Measurements from ENCODE around the gene TNRC6A. TPM values are rescaled to one million over a fixed set of nuclear protein-coding genes. Genes with fewer than 3 reads are reported as not detected.

TNRC6A gene
- total RNA-seq, 2 donors from 2014 or later = 81.5 to 84.7 TPM

- H3K36me3 ChIP-seq (ENCODE audit: control insufficient read depth, insufficient read depth, low read length) = no peaks in the 10 kb centered on the region
- no peaks in the 10 kb centered on the region for H3K9me3 Mint-ChIP-seq
- H3K9ac ChIP-seq (ENCODE audit: extremely low read depth, low read length, poor library complexity, severe bottlenecking) = no peak within 1 kb of the TSS
- H3K4me3 ChIP-seq (ENCODE audit: low read length) = no peak within 1 kb of the TSS
- H3K4me1 ChIP-seq (ENCODE audit: control insufficient read depth, insufficient read depth, low read length) = no peaks in the 10 kb centered on the region
- DNase-seq = no peak
- H3K36me3 Mint-ChIP-seq (ENCODE audit: low read depth) = no peaks in the 10 kb centered on the region
- H3K27ac ChIP-seq (ENCODE audit: low read depth, low read length) = no peak within 1 kb of the TSS
- H3K4me1 Mint-ChIP-seq = peaks cover 5% of the 10 kb centered on the region
- TF ChIP-seq, protein P1, sequence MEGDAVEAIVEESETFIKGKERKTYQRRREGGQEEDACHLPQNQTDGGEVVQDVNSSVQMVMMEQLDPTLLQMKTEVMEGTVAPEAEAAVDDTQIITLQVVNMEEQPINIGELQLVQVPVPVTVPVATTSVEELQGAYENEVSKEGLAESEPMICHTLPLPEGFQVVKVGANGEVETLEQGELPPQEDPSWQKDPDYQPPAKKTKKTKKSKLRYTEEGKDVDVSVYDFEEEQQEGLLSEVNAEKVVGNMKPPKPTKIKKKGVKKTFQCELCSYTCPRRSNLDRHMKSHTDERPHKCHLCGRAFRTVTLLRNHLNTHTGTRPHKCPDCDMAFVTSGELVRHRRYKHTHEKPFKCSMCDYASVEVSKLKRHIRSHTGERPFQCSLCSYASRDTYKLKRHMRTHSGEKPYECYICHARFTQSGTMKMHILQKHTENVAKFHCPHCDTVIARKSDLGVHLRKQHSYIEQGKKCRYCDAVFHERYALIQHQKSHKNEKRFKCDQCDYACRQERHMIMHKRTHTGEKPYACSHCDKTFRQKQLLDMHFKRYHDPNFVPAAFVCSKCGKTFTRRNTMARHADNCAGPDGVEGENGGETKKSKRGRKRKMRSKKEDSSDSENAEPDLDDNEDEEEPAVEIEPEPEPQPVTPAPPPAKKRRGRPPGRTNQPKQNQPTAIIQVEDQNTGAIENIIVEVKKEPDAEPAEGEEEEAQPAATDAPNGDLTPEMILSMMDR (conservative IDR thresholded peaks at IDR 0.05) = no peak
- H3K27me3 Mint-ChIP-seq (ENCODE audit: insufficient read depth) = no peaks in the 10 kb centered on the region
- no peaks in the 10 kb centered on the region for H3K9me3 ChIP-seq (ENCODE audit: control insufficient read depth, low read length)
- no peak within 1 kb of the TSS for H3K27ac Mint-ChIP-seq
- WGBS, 2 experiments (ENCODE audit: insufficient coverage in 1 of 2, insufficient read length in 1 of 2) = 88 to 93% methylated on average over 3 to 21 of the region's 21 CpGs
- no peak within 1 kb of the TSS for H3K4me3 Mint-ChIP-seq
- no peaks in the 10 kb centered on the region for H3K27me3 ChIP-seq (ENCODE audit: control insufficient read depth, insufficient read depth, low read length, poor library complexity, severe bottlenecking)
Measured at GRCh38 chr16:24845726-24846547, 116.5 kb downstream of the TNRC6A start, which contains the start of gene SLC5A11. Gene SLC5A11 (plus strand): TSS chr16:24845963. CDS start chr16:24858644, 12,681 bp downstream.

DNA sequence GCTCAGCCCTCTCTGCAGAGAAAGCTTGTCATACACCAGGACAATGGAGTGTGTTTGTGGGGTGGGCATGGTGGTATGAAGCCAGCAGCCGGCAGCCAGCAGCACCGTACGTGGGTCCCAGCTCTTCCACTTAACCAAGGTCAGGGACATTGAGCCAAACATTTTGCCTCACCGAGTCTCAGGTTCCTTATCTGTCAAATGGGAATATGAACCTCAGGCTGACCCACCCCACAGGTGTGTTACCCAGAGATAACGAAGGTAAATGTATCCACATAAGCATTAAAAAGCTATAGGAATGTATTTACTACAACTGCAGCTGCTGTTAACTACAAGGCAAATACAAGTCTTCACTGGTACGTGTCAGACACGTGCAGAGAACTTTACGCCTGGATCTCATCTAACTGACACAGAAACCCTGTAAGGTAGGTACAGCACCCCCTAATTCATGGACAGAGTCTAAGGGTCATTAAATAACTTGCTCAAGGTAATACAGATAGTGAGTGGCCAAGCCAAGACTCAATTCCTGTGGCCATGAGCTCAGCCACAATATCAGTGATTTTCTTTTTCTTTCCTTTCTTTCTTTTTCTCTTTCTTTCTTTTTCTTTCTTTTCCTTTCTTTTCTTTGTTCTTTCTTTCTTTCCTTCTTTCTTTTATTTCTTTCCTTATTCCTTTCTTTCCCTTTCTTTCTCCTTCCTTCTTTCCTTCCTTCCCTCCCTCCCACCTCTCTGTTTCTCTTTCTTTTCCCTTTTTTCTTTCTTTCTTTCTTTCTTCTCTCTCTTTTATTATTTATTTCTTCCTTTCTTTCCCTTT, 117.3 kb downstream of the TNRC6A start:
- no peak overlapping the region for H3K27ac Mint-ChIP-seq
- H3K4me1 Mint-ChIP-seq = peaks cover 5% of the 10 kb centered on the region
- WGBS, 2 experiments (ENCODE audit: insufficient coverage in 1 of 2, insufficient read length in 1 of 2) = 93 to 96% methylated on average over 4 to 8 of the region's 8 CpGs

DNA sequence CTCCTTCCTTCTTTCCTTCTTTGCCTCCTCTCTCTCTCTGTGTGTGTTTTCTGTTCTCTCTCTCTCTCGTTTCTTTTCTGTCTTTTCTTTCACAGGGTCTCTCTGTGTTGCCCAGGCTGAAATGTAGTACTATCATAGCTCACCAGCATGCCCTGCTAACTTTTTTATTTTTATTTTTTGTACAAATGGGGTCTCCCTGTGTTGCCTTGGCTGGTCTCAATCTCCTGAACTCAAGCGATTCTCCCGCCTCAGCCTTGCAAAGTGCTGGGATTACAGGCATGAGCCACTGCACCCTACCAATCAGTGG, 117.9 kb downstream of the TNRC6A start:
- Histone ChIP-seq H3K27me3 (ENCODE audit: control insufficient read depth, insufficient read depth, low read length, poor library complexity, severe bottlenecking) (no peaks in the 10 kb centered on the region), H3K4me1 (ENCODE audit: control insufficient read depth, insufficient read depth, low read length) (no peaks in the 10 kb centered on the region), H3K9me3 (ENCODE audit: control insufficient read depth, low read length) (no peaks in the 10 kb centered on the region), H3K36me3 (ENCODE audit: control insufficient read depth, insufficient read depth, low read length) (no peaks in the 10 kb centered on the region), H3K4me3 (ENCODE audit: low read length) (no peak overlapping the region), H3K27ac (ENCODE audit: low read depth, low read length) (no peak overlapping the region), H3K9ac (ENCODE audit: extremely low read depth, low read length, poor library complexity, severe bottlenecking) (no peak overlapping the region)
- Mint-ChIP-seq H3K27ac (no peak overlapping the region), H3K36me3 (ENCODE audit: low read depth) (no peaks in the 10 kb centered on the region), H3K4me1 (peaks cover 5% of the 10 kb centered on the region), H3K27me3 (ENCODE audit: insufficient read depth) (no peaks in the 10 kb centered on the region), H3K9me3 (no peaks in the 10 kb centered on the region), H3K4me3 (no peak overlapping the region)
- TF ChIP-seq, protein P1 (conservative IDR thresholded peaks at IDR 0.05) = no peak
- DNase-seq = no peak
- 82 to 89% methylated on average over 2 to 3 of the region's 3 CpGs for WGBS, 2 experiments (ENCODE audit: insufficient coverage in 1 of 2, insufficient read length in 1 of 2)

More for the DNA sequence above, 117.3 kb downstream of the TNRC6A start:
- no peaks in the 10 kb centered on the region for H3K9me3 ChIP-seq (ENCODE audit: control insufficient read depth, low read length)
- H3K4me3 Mint-ChIP-seq = no peak overlapping the region
- H3K9ac ChIP-seq (ENCODE audit: extremely low read depth, low read length, poor library complexity, severe bottlenecking) = no peak overlapping the region
- no peak overlapping the region for H3K27ac ChIP-seq (ENCODE audit: low read depth, low read length)
- TF ChIP-seq, protein P1 (conservative IDR thresholded peaks at IDR 0.05) = no peak
- no peaks in the 10 kb centered on the region for H3K27me3 ChIP-seq (ENCODE audit: control insufficient read depth, insufficient read depth, low read length, poor library complexity, severe bottlenecking)
- no peak for DNase-seq
- H3K36me3 Mint-ChIP-seq (ENCODE audit: low read depth) = no peaks in the 10 kb centered on the region
- no peaks in the 10 kb centered on the region for H3K36me3 ChIP-seq (ENCODE audit: control insufficient read depth, insufficient read depth, low read length)
- H3K9me3 Mint-ChIP-seq = no peaks in the 10 kb centered on the region
- H3K4me1 ChIP-seq (ENCODE audit: control insufficient read depth, insufficient read depth, low read length) = no peaks in the 10 kb centered on the region
- no peak overlapping the region for H3K4me3 ChIP-seq (ENCODE audit: low read length)
- no peaks in the 10 kb centered on the region for H3K27me3 Mint-ChIP-seq (ENCODE audit: insufficient read depth)

Measured in endodermal cell (in vitro differentiated cells).